ENCODE data around the gene AOX1. TPM values are rescaled to one million over a fixed set of nuclear protein-coding genes. Genes with fewer than 3 reads are reported as not detected.

The AOX1 gene
- total and polyA plus RNA-seq, 2 experiments from 2014 or later: 1.4 to 5.0 TPM

DNA sequence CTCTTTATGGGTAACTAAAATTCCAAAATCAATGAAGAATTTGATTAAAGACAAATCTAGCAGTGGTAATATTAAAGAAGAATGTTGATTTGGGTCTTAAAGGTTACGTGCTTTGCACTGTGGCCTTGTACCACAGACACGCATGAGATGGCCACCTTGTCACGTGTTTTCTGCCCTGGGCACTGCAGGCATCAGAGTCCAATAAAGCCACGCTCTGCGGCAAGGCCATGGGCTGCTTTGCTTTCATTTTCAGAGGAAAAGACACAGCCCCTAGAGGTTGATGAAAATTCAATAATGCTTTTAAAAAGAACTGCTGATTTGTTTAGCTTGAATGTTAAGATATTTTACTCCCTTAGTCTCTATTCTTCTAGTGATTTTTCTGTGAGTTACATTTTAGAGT lies 30.4 kb downstream of the AOX1 start (continued):
- TF ChIP-seq, protein P1, sequence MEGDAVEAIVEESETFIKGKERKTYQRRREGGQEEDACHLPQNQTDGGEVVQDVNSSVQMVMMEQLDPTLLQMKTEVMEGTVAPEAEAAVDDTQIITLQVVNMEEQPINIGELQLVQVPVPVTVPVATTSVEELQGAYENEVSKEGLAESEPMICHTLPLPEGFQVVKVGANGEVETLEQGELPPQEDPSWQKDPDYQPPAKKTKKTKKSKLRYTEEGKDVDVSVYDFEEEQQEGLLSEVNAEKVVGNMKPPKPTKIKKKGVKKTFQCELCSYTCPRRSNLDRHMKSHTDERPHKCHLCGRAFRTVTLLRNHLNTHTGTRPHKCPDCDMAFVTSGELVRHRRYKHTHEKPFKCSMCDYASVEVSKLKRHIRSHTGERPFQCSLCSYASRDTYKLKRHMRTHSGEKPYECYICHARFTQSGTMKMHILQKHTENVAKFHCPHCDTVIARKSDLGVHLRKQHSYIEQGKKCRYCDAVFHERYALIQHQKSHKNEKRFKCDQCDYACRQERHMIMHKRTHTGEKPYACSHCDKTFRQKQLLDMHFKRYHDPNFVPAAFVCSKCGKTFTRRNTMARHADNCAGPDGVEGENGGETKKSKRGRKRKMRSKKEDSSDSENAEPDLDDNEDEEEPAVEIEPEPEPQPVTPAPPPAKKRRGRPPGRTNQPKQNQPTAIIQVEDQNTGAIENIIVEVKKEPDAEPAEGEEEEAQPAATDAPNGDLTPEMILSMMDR (conservative IDR thresholded peaks at IDR 0.05; ENCODE audit: low read depth in 2 of 2): no peak
- no peak for TF ChIP-seq CREB1 (CRISPR knock-in tag; IDR thresholded peaks at IDR 0.05; ENCODE audit: low read depth)

DNA sequence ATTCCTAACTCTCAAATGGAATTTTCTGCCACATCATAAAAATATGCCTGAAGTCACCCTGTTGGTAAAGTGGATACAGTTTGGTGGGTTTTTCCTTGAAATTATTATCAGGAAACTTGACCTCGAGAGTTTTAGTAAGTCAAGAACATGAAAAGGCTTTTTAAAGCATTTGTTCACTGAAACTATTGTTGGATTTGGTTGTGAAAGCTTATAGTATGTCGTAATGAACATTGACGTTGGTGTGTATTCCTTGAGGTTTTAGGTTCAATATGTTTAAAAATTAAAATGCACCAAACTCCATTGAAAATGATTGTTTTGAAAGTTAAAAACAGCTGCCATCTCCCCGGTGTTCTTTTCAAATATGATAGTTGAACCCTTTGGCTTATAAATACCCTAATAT lies 30.8 kb downstream of the AOX1 start:
- Histone ChIP-seq H3K4me2 (no peak overlapping the region), H3K9me2 (ENCODE audit: insufficient read depth) (no peaks in the 10 kb centered on the region), H3K79me2 (replicated peaks; ENCODE audit: insufficient read depth) (no peaks in the 10 kb centered on the region), H3K27ac (ENCODE audit: low read depth) (no peak overlapping the region), H2AFZ (no peak overlapping the region), H3K4me3 (no peak overlapping the region), H3K4me1 (ENCODE audit: insufficient read depth) (no peaks in the 10 kb centered on the region), H3K27me3 (ENCODE audit: insufficient read depth) (no peaks in the 10 kb centered on the region), H3K36me3 (ENCODE audit: insufficient read depth) (no peaks in the 10 kb centered on the region), H4K20me1 (replicated peaks; ENCODE audit: insufficient read depth) (no peaks in the 10 kb centered on the region), H3F3A (replicated peaks; ENCODE audit: low read depth) (no peaks in the 10 kb centered on the region)
- no peak for ATAC-seq
- no peaks in the 10 kb centered on the region for H3K9me3 Mint-ChIP-seq
- H3K27me3 Mint-ChIP-seq (ENCODE audit: insufficient read depth, low read depth, poor library complexity): no peaks in the 10 kb centered on the region
- no peak for DNase-seq (ENCODE audit: low spot score)
- no peaks in the 10 kb centered on the region for H3K36me3 Mint-ChIP-seq (ENCODE audit: low read depth)
- TF ChIP-seq EZH2 (IDR thresholded peaks at IDR 0.05; ENCODE audit: low read depth, unreplicated experiment): no peak
- TF ChIP-seq ZNF331 (CRISPR knock-in tag; IDR thresholded peaks at IDR 0.05; ENCODE audit: low read depth): no peak
- TF ChIP-seq CREB1 (CRISPR knock-in tag; IDR thresholded peaks at IDR 0.05; ENCODE audit: low read depth): no peak
- TF ChIP-seq JUNB (IDR thresholded peaks at IDR 0.05; ENCODE audit: unreplicated experiment): no peak
- TF ChIP-seq ZNF114 (CRISPR knock-in tag; IDR thresholded peaks at IDR 0.05): no peak
- TF ChIP-seq, protein P1 (conservative IDR thresholded peaks at IDR 0.05; ENCODE audit: low read depth in 2 of 2): no peak
- no peak for TF ChIP-seq EZH2phosphoT487 (IDR thresholded peaks at IDR 0.05; ENCODE audit: unreplicated experiment)
- TF ChIP-seq, protein P2, sequence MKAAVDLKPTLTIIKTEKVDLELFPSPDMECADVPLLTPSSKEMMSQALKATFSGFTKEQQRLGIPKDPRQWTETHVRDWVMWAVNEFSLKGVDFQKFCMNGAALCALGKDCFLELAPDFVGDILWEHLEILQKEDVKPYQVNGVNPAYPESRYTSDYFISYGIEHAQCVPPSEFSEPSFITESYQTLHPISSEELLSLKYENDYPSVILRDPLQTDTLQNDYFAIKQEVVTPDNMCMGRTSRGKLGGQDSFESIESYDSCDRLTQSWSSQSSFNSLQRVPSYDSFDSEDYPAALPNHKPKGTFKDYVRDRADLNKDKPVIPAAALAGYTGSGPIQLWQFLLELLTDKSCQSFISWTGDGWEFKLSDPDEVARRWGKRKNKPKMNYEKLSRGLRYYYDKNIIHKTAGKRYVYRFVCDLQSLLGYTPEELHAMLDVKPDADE (IDR thresholded peaks at IDR 0.05): no peak
- H3K4me1 Mint-ChIP-seq: no peaks in the 10 kb centered on the region
- H3K27ac Mint-ChIP-seq: no peak overlapping the region; the same call in 1 of the 2 replicates
- no peak overlapping the region for H3K4me3 Mint-ChIP-seq

Data from GM23338 (cell line).